Testis (tissue), 3 donors: ENCODE measurements around the gene IKZF1. TPM values are rescaled to one million over a fixed set of nuclear protein-coding genes. Genes with fewer than 3 reads are reported as not detected.

ENCODE experiments used
- DNase-seq: peaks from one replicate; pipeline ENCODE4 v3.0.0-alpha.2; 2019
- H3K27ac ChIP-seq, 2 donors: fragments of 200-600 bp; sonication (generic); one replicate each; pipeline ENCODE4 v1.5.1; 2019
- H3K27me3 ChIP-seq: fragments of 200-600 bp; sonication (generic); one replicate; pipeline ENCODE4 v1.5.1; 2019
- H3K36me3 ChIP-seq: fragments of 200-600 bp; sonication (generic); one replicate; pipeline ENCODE4 v1.5.1; 2017; ENCODE audit warnings: low read depth; ENCODE audit errors: missing control alignments
- H3K4me1 ChIP-seq: fragments of 200-600 bp; sonication (generic); one replicate; pipeline ENCODE4 v1.5.1; 2019
- H3K4me3 ChIP-seq, 2 donors: fragments of 200-600 bp; sonication (generic); one replicate each; pipeline ENCODE4 v1.5.1; 2017 to 2019
- H3K9me3 ChIP-seq: fragments of 200-600 bp; sonication (generic); one replicate; pipeline ENCODE4 v1.5.1; 2017
- POLR2A ChIP-seq: fragments of 450-650 bp; IDR thresholded peaks from one replicate; pipeline ENCODE4 v1.6.1; 2017; ENCODE audit warnings: antibody characterized with exemption, mild to moderate bottlenecking, moderate library complexity
- WGBS, 2 donors: methylation state at CpG; one replicate each; pipeline ENCODE4 v1.1.5; 2018; 5-methylcytosine and 5-hydroxymethylcytosine counted together
- intact Hi-C: fragments of 100-400 bp; cut with DNase I; formaldehyde crosslinking; loops from one replicate; pipeline ENCODE4 v1.15.1; 2023; ENCODE audit warnings: low total_unique reads
- polyA plus RNA-seq: library from polyadenylated mRNA; stranded (reverse); fragments of 350-450 nt; fragmentation: Illumina TruSeq; extraction: RNeasy Lipid Tissue Mini Kit (QIAGEN cat#74804); gene quantifications from one replicate; pipeline ENCODE4 v1.2.3, GENCODE V29; 2014; ENCODE audit warnings: low read depth, low replicate concordance; ENCODE audit not compliant: insufficient read depth
- total RNA-seq, 2 donors: library from RNA; depleted of rRNA; stranded (reverse); fragments of >200 nt; gene quantifications; one replicate each; pipeline ENCODE4 v1.2.3, GENCODE V29; 2016
- TF ChIP-seq, protein P1 (sequence below), 3 experiments: fragments of 450-650 bp in 2 of 3; fragments of 200-600 bp in 1 of 3; sonication (generic) in 1 of 3; IDR thresholded peaks; one replicate each; pipeline ENCODE4 v1.5.1; 2016 to 2019; ENCODE audit warnings: antibody characterized with exemption in 3 of 3, mild to moderate bottlenecking in 2 of 3, moderate library complexity in 1 of 3

IKZF1 gene
- total and polyA plus RNA-seq, 3 donors from 2014 or later = 4.2 to 10.4 (median 9.9) TPM

- Histone ChIP-seq H3K27ac (no peak overlapping the region), H3K27me3 (no peaks in the 10 kb centered on the region), H3K4me3 (no peak overlapping the region), H3K9me3 (no peaks in the 10 kb centered on the region), H3K4me1 (no peaks in the 10 kb centered on the region), H3K36me3 (no peaks in the 10 kb centered on the region)
- intact Hi-C loops = no loop called here
- DNase-seq = no peak
- WGBS, 2 donors = 63 to 70% methylated on average over 14 of the region's 14 CpGs
- no peak for TF ChIP-seq POLR2A
- TF ChIP-seq, protein P1, sequence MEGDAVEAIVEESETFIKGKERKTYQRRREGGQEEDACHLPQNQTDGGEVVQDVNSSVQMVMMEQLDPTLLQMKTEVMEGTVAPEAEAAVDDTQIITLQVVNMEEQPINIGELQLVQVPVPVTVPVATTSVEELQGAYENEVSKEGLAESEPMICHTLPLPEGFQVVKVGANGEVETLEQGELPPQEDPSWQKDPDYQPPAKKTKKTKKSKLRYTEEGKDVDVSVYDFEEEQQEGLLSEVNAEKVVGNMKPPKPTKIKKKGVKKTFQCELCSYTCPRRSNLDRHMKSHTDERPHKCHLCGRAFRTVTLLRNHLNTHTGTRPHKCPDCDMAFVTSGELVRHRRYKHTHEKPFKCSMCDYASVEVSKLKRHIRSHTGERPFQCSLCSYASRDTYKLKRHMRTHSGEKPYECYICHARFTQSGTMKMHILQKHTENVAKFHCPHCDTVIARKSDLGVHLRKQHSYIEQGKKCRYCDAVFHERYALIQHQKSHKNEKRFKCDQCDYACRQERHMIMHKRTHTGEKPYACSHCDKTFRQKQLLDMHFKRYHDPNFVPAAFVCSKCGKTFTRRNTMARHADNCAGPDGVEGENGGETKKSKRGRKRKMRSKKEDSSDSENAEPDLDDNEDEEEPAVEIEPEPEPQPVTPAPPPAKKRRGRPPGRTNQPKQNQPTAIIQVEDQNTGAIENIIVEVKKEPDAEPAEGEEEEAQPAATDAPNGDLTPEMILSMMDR (IDR thresholded peaks at IDR 0.05) = no peak
These were observed 114.2 kb downstream of the IKZF1 start for GRCh38 chr7:50418526-50419290.

GRCh38 chr7:50421043-50421442 lies 116.5 kb downstream of the IKZF1 start:
- TF ChIP-seq, protein P1 (IDR thresholded peaks at IDR 0.05) = no peak
- TF ChIP-seq POLR2A = no peak
- Histone ChIP-seq H3K4me1 (no peaks in the 10 kb centered on the region), H3K4me3 (no peak overlapping the region), H3K27ac (no peak overlapping the region), H3K36me3 (no peaks in the 10 kb centered on the region), H3K27me3 (no peaks in the 10 kb centered on the region), H3K9me3 (no peaks in the 10 kb centered on the region)
- DNase-seq = no peak
- intact Hi-C loops = no loop called here
- WGBS, 2 donors = 59 to 71% methylated on average over 3 of the region's 3 CpGs

- Histone ChIP-seq H3K4me3 (no peak overlapping the region), H3K36me3 (no peaks in the 10 kb centered on the region), H3K27me3 (no peaks in the 10 kb centered on the region), H3K9me3 (no peaks in the 10 kb centered on the region), H3K4me1 (no peaks in the 10 kb centered on the region), H3K27ac (no peak overlapping the region)
- no peak for DNase-seq
- WGBS, 2 donors = 91 to 95% methylated on average over 6 of the region's 6 CpGs
- TF ChIP-seq POLR2A = no peak
- TF ChIP-seq, protein P1 (IDR thresholded peaks at IDR 0.05) = no peak
- intact Hi-C loops = no loop called here
These were observed 118.3 kb downstream of the IKZF1 start for GRCh38 chr7:50422858-50423257.

GRCh38 chr7:50423860-50424259 lies 119.3 kb downstream of the IKZF1 start:
- Histone ChIP-seq H3K9me3 (no peaks in the 10 kb centered on the region), H3K4me1 (no peaks in the 10 kb centered on the region), H3K4me3 (no peak overlapping the region), H3K27ac (no peak overlapping the region), H3K36me3 (no peaks in the 10 kb centered on the region), H3K27me3 (no peaks in the 10 kb centered on the region)
- intact Hi-C loops = no loop called here
- no peak for DNase-seq
- TF ChIP-seq, protein P1 (IDR thresholded peaks at IDR 0.05) = no peak
- TF ChIP-seq POLR2A = no peak
- 66 to 81% methylated on average over 4 of the region's 4 CpGs for WGBS, 2 donors

DNA sequence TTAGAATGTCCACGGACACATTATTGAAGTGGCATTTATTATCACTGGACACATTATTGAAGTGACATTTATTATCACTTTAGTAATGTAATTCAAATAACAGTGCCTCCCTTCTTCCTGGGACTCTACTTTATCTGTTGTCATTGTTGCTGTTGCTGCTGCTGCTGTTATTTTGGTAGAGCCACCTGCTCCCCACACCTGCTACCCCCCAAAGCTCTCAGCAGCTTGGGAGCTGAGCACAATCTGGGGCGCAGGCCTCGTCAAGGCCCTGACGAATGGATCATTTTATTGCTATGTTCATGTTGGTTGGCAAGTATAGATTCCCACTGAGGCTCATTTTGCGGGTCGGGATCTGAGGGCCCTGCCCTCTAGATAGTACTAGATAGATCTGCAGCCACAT lies 120.8 kb downstream of the IKZF1 start:
- Histone ChIP-seq H3K27me3 (no peaks in the 10 kb centered on the region), H3K36me3 (no peaks in the 10 kb centered on the region), H3K27ac (no peak overlapping the region), H3K4me3 (no peak overlapping the region), H3K4me1 (no peaks in the 10 kb centered on the region), H3K9me3 (no peaks in the 10 kb centered on the region)
- intact Hi-C loops = no loop called here
- no peak for DNase-seq
- TF ChIP-seq, protein P1 (IDR thresholded peaks at IDR 0.05) = no peak
- TF ChIP-seq POLR2A = no peak
- 89 to 96% methylated on average over 6 of the region's 6 CpGs for WGBS, 2 donors
